Endothelial cell of umbilical vein (primary cell): ENCODE data around the gene MDH1.

Source experiments
- EZH2 ChIP-seq: IDR thresholded peaks from 2 replicates; pipeline ENCODE4 v1.6.1; 2012; ENCODE audit warnings: borderline replicate concordance, low read depth, mild to moderate bottlenecking, moderate library complexity, low read length, inconsistent platforms; ENCODE audit not compliant: severe bottlenecking
- TF ChIP-seq, protein P1 (sequence below), 2 donors: IDR thresholded peaks; 1 replicate in 1 of 2; 2 replicates in 1 of 2; pipeline ENCODE4 v1.5.1; 2011; ENCODE audit warnings: low read length in 2 of 2, mild to moderate bottlenecking in 2 of 2, moderate library complexity in 2 of 2, control low read depth in 1 of 2, inconsistent platforms in 1 of 2, low read depth in 1 of 2; ENCODE audit not compliant: insufficient read depth in 1 of 2; ENCODE audit errors: extremely low read depth in 1 of 2

DNA sequence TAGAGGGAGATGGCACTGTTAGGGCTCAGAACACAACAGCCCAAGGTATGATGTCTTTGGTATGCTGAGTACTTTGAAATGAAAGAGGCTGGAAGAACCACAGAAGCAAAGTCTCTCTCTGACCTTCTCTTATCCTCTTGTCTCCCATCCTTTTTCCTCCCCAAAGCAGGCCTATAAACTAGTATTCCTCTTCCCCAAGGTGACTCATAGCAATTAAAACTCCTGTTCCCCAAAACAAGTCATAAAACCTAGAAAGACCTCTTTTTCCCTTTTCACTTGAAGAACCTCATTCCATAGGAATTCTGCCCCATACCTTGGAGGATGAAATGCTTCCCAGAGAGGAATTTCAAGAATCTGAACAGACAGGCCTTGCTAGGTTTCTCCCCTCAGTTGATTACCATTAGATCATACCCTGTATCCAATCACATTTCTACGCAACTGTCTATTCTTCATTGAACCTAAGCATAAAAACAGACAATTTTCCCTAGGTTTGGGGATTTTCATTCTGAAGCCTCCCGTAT is 25.7 kb downstream of the MDH1 start:
- TF ChIP-seq, protein P1, sequence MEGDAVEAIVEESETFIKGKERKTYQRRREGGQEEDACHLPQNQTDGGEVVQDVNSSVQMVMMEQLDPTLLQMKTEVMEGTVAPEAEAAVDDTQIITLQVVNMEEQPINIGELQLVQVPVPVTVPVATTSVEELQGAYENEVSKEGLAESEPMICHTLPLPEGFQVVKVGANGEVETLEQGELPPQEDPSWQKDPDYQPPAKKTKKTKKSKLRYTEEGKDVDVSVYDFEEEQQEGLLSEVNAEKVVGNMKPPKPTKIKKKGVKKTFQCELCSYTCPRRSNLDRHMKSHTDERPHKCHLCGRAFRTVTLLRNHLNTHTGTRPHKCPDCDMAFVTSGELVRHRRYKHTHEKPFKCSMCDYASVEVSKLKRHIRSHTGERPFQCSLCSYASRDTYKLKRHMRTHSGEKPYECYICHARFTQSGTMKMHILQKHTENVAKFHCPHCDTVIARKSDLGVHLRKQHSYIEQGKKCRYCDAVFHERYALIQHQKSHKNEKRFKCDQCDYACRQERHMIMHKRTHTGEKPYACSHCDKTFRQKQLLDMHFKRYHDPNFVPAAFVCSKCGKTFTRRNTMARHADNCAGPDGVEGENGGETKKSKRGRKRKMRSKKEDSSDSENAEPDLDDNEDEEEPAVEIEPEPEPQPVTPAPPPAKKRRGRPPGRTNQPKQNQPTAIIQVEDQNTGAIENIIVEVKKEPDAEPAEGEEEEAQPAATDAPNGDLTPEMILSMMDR (IDR thresholded peaks at IDR 0.05; ENCODE audit: extremely low read depth in 1 of 2, insufficient read depth in 1 of 2, low read depth in 1 of 2, low read length in 2 of 2), result no peak
- TF ChIP-seq EZH2, result no peak
